Activated naive CD8-positive, alpha-beta T cell treated with anti-CD3 and anti-CD28 coated beads, Interleukin-2, amount 50 U/mL, for 16 hours (primary cell): ENCODE results near the gene MAP3K14.

ENCODE experiments used
- DNase-seq: peaks from one replicate; pipeline ENCODE4 v3.0.0-alpha.2; 2020; ENCODE audit warnings: low read depth, low spot score

MAP3K14 gene

DNA sequence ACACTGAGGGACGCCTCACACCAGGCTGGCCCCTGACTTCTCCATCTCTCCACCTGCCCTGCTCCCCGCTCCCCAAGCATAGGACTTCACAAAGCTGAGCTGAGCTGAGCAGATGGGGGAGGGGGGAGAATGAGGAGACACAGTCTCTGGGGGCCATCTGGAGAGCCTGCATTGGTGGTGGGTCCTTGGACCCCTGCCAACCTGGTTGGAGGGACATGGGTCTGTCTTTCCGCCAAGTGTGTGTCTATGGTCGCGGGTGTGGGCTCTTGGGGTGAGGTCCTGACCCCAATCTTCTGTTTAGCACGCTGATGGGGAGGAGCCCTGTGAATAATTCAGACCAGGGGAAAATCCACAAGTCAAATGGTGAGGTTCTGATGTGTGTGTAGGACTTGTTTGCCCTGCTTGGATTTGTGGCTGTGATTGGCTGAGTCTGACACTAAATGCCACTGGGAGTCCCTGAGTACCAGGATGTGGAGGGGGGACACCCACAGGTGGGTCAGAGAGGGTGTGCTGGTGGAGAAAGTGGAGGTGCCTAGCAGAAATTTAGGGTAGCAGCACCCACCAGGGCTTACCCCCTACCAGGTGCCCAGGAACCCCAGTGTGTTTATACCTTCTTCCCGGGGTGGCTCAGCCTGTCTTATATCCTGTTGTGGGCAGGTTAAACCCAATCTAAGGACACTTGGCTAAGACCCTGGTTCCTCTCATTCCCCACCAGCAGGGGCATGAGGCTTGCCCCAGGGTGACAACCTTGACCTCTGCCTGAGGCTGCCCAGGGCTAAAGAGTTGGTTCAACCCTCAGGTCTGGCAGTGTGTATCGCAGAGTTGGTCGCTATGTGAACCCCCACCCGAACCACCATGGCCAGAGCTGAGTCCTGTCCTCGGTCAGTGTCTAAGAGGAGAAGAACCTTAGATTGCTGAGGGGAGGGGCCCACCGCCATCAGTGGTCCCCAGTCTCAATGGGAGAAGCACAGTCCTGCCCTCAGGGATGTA, 93.0 kb downstream of the MAP3K14 start:
- DNase-seq, result no peak

DNA sequence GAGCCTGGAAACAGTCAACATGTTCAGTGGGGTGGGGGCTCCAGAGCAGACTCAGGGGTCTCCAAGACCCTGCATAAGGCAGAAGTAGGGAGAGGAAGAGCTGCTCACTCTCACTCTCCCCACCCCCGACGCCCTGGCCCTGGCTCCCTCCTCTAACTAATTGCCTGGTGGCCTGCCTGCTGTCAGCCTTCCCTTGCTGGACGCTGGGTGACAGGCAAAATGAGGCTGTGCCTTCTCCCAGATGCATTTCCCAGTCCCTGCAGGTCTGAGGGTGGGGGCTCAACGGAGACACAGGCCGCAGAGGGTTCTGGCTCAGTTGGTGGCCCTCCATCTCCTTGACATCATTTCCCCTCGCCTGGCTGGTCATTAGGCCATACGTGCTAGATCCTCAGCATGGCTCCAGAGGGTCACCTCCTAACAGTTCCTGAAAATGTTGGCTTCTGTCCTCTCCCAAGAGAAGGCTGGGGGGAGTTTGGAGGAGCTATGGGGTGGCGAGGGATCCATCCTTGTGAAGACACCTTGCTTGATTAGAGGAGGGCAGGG, 93.8 kb downstream of the MAP3K14 start:
- no peak for DNase-seq

DNA sequence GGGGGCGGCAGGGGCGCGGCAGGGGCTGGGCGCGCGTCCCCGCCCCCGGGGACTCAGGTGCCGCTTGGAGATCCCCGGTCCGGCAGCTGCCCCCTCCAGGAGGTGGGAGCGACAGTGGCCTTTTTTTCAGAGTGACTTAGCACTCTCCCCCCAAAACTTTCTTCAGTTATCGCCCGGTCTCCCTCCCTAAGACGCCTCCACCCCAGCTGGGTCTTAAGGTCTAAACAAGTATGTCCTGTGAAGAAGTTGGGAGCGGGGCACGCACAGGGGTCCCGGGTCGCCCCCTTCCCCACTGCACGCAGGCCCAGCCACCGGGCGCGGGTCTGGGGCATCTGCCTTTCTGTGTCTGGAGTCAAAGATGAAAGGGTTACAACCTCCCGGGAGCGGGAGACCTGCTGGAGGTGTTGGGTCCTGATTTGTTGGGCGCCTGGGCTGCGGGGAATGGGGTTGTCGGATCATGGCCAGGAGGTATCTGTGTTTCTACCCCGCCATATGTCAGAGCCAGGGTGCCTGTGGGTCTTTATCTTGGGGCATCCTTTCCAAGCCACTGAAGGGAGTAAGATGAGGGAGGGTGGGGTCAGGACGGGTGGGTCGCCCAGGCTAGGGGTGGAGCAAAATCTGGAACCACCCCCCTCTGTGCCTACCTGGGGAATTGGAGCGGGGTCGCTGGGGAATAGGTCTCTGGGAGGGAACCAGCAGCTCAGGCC, 94.4 kb downstream of the MAP3K14 start:
- no peak for DNase-seq

DNA sequence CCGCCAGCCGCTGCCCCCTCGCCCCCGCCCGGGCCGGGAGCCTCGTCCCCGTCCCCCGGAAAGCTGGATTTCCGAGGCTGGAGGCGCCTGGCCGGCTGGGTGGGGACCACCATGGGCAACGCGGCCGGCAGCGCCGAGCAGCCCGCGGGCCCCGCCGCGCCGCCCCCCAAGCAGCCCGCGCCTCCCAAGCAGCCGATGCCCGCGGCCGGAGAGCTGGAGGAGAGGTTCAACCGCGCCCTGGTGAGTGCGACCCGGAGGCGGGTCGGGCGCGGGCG, 94.9 kb downstream of the MAP3K14 start:
- no peak for DNase-seq

DNA sequence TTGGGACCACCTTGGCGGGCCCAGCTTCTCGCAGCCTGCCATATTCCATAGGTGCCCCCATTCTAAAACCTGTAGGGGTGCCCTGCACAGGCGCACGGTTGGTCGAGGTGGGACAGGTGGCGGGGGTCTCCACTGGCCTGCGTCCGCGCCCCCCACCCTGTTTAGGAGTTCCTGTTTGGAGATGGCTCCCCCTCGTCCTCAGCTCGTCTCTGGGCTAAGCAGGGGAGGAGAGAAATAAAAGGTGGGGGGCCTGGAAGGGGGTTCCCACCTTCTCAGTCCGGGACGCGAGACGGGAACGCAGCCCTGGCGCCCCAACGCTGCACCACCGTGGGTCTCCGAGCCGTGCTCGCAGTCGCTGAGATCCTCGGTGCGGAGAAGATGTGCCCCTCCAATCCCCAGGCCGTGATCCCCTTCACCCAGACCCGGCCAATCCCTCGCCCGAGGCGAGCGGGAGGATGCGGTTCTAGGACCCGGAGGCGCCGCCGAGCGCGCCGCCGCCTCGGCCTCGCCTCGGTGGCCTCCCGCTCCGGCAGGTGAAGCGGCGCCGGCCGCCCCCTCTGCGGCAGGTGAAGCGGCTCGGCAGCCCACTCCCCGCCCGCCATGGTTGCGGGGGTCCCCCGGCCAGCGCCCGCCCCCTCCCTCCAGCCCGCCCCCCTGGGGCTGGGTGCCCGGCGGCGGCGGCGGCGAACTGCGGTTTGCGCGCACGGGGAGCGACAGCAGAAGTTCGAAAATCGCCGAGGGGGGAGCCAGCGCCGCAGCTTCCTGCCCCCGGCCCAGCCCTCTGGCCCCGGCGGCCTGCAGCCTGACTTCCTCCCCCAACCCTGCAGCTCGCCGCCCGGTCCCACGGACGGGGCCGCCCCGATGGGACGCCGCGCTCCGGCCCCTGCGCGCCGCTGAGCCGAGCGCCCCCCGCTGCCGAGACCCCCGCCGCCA, 95.5 kb downstream of the MAP3K14 start, which contains the start of gene FMNL1:
Gene FMNL1 (plus strand): TSS at position 805 of the 933 bp plus-strand sequence. CDS start 240 bp downstream, outside the sequence.
- no peak for DNase-seq

DNA sequence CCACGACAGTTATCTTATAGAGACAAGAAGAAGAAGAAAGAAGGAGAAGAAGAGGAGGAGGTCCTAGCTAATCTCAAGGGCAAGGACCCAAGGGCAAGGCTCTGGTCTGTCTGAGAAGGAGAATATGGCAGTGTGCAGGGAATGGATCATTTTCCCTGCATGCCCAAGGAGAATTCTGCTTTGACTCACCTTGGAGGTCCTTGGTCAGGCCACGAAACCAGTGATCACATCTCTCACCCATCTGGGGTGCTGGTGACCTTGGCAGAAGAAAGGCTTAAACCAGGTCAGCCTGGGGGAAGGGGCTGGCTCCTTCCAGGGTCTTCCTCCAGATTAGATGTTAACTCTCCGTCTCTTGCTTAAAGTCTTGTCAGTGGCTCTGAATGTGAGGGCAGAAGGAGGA, 96.7 kb downstream of the MAP3K14 start:
- DNase-seq, result no peak

DNA sequence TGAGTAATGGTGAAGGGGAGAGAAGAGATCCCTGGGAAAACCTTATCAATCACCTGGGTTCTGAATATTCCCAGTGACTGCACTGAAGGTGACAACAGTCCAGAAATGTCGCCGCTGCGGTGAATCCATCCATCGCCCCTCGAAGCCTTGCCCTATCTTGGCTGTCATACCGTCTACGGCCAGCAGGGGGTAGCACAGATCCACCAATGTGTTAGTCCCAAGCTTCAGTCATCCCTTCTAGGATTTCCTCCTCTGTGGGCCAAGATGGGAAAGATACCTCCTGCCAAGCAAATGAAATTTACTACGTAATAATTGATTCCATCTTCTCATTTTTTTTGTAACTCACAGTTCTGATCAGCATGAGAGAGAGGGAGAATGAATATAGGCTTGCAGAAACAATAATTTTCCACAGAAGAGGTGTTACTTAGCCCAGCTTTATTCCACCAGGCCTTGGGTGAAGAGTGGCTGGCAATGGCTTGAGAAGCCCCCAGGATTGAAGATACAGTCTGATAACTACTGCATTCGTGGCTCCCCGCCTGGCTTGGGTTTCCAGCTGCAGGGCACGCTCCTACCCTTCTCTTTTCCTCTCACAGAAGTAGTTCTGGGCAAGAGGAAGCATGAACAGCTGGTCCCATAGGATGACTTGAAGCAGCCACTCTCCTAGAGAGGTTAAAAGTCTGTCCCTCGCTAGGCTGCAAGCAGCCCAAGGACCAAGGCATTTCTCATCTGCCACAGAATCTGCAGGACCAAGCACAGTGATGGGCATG, 97.7 kb downstream of the MAP3K14 start:
- peak; percentile 76 for DNase-seq
